HG02943 (cell line): ENCODE measurements around the gene DISP3.
"Not testable (repeated sequence)": the region's sequence is repeated elsewhere in the genome, so short reads cannot be mapped to it uniquely, and the experiment has no call there.

Experiments
- ATAC-seq: cut with Tn5 transposase; IDR thresholded peaks from one replicate; pipeline ENCODE4 v1.9.1; 2021; ENCODE audit warnings: mild to moderate bottlenecking, low read depth, moderate library complexity; ENCODE audit not compliant: unreplicated experiment

The DISP3 gene

GRCh38 chr1:11570821-11571380 is 91.9 kb downstream of the DISP3 start:
- ATAC-seq, result no peak

- no peak for ATAC-seq
Measured at GRCh38 chr1:11571906-11572616, 93.1 kb downstream of the DISP3 start.

GRCh38 chr1:11573116-11573692 is 94.2 kb downstream of the DISP3 start:
- ATAC-seq, result no peak

- no peak for ATAC-seq
Measured at GRCh38 chr1:11575553-11575952, 96.6 kb downstream of the DISP3 start.

GRCh38 chr1:11576109-11576875 is 97.3 kb downstream of the DISP3 start:
- no peak for ATAC-seq

- ATAC-seq, result no peak
Measured at GRCh38 chr1:11578004-11578403, 99.0 kb downstream of the DISP3 start.

DNA sequence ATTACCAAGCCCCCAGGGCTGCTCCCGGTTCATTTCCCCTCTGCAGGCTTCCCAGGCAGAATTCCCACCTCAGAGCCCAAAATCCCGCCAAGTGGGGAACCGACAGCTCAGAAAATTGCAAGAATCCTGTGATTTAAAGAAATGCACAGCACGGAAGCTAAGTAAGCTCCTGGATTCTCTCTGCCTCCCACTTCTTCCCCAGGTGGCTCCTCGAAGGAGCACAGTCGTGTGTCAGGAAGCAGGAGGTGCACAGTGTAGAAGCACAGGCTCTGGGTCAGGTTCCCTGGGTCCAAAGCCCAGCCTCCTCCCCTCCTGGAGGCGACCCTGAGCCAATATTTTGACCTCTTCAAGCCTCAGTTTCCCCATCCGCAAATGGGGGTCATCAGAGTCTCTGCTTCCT is 100.6 kb downstream of the DISP3 start:
- no peak for ATAC-seq

- not testable (repeated sequence) for ATAC-seq
Measured at GRCh38 chr1:11580049-11580448, 101.1 kb downstream of the DISP3 start.

GRCh38 chr1:11581445-11581991 is 102.6 kb downstream of the DISP3 start:
- ATAC-seq, result no peak

DNA sequence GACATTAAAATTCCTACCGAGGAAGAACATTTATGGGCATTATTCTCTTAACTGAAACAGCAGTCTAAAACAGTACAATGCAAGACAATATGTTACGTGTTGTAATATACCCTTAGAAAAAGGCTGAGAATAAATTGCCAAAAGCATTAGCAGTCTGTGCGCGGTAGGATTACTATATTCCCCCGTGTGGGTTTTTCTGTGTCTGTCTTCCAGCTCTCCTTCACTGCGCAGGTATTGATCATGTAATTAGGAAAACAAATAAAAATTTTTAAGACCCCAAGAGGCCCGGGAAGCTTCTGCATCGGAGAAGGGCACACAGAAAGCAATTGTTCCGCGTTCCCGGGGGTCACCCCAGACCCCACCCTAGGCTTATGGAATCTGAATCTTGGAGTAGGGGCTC is 106.4 kb downstream of the DISP3 start:
- no peak for ATAC-seq
